SHP77 (cell line): ENCODE measurements around the gene NEK4.
A peak's percentile ranks its signal among the peaks of the same experiment; 100 is the strongest.

Experiments
- DNase-seq, 2 experiments: peaks; one replicate each; lab custom pipeline; 2025; lab: John Stamatoyannopoulos, UW

Gene NEK4

GRCh38 chr3:52792961-52793695 lies 22.4 kb upstream of the NEK4 start:
- DNase-seq = peak in 1 of 2 experiments; percentile 30

- DNase-seq = no peak
Measured at GRCh38 chr3:52792413-52792812, 21.7 kb upstream of the NEK4 start.

- DNase-seq = no peak
Measured at GRCh38 chr3:52791928-52792327, 21.2 kb upstream of the NEK4 start.

- no peak for DNase-seq
Measured at GRCh38 chr3:52791366-52791765, 20.6 kb upstream of the NEK4 start.

- no peak for DNase-seq
Measured at GRCh38 chr3:52790741-52791140, 20.0 kb upstream of the NEK4 start.

- DNase-seq = no peak
Measured at GRCh38 chr3:52790337-52790736, 19.6 kb upstream of the NEK4 start.

GRCh38 chr3:52789746-52790040 lies 19.0 kb upstream of the NEK4 start:
- DNase-seq = no peak

GRCh38 chr3:52788890-52789745 lies 18.4 kb upstream of the NEK4 start:
- DNase-seq = no peak

- DNase-seq = no peak
Measured at GRCh38 chr3:52787672-52788625, 17.2 kb upstream of the NEK4 start.

- DNase-seq = no peak
Measured at GRCh38 chr3:52787246-52787645, 16.5 kb upstream of the NEK4 start.

- DNase-seq = no peak
Measured at GRCh38 chr3:52786330-52787215, 15.8 kb upstream of the NEK4 start.

GRCh38 chr3:52784931-52785590 lies 14.3 kb upstream of the NEK4 start:
- no peak for DNase-seq

GRCh38 chr3:52784021-52784621 lies 13.4 kb upstream of the NEK4 start:
- DNase-seq = no peak

- no peak for DNase-seq
Measured at GRCh38 chr3:52783211-52783555, 12.4 kb upstream of the NEK4 start.

- no peak for DNase-seq
Measured at GRCh38 chr3:52782412-52783210, 11.9 kb upstream of the NEK4 start.

GRCh38 chr3:52781741-52782140 lies 11.0 kb upstream of the NEK4 start:
- DNase-seq = no peak

- DNase-seq = no peak
Measured at GRCh38 chr3:52779837-52780585, 9.3 kb upstream of the NEK4 start.

- no peak for DNase-seq
Measured at GRCh38 chr3:52779011-52779836, 8.5 kb upstream of the NEK4 start.
